Astrocyte of the spinal cord (primary cell): ENCODE results near the gene GABRR2.

Experiments used
- DNase-seq: peaks from one replicate; pipeline ENCODE4 v3.0.0; 2011; ENCODE audit warnings: low read depth, low spot score
- H3K4me3 ChIP-seq: 2 replicates; pipeline ENCODE4 v1.5.1; 2011; ENCODE audit warnings: low read depth, mild to moderate bottlenecking, low read length, moderate library complexity
- in situ Hi-C: cut with HindIII; loops from 2 replicates; pipeline ENCODE4 v1.10.0; 2017; ENCODE audit warnings: low sequenced_read_pairs
- TF ChIP-seq, protein P1 (sequence below): IDR thresholded peaks from 2 replicates; pipeline ENCODE4 v1.5.1; 2012; ENCODE audit warnings: low read depth, mild to moderate bottlenecking, low read length, inconsistent platforms

GABRR2 gene

DNA sequence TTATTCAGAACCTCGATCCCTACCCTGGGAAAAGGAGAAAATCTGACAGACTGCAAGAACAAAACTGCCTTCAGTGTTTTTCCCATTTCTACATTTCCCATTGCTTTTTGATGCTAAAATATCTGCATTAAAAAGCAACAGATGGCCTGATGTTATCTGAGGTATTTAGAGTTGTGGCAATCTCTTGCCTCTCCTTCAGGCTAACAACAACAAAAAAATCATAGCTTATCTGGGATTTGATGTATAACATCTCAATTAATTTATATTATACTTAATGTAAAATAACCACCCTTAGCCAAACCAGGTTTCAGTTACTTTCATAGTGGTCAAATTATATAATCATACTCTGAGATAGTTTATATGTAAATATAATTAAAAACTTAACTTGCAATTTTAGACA is 15.8 kb upstream of the GABRR2 start:
- in situ Hi-C loops: no loop called here
- TF ChIP-seq, protein P1, sequence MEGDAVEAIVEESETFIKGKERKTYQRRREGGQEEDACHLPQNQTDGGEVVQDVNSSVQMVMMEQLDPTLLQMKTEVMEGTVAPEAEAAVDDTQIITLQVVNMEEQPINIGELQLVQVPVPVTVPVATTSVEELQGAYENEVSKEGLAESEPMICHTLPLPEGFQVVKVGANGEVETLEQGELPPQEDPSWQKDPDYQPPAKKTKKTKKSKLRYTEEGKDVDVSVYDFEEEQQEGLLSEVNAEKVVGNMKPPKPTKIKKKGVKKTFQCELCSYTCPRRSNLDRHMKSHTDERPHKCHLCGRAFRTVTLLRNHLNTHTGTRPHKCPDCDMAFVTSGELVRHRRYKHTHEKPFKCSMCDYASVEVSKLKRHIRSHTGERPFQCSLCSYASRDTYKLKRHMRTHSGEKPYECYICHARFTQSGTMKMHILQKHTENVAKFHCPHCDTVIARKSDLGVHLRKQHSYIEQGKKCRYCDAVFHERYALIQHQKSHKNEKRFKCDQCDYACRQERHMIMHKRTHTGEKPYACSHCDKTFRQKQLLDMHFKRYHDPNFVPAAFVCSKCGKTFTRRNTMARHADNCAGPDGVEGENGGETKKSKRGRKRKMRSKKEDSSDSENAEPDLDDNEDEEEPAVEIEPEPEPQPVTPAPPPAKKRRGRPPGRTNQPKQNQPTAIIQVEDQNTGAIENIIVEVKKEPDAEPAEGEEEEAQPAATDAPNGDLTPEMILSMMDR: no peak
- H3K4me3 ChIP-seq: no peak overlapping the region
- no peak for DNase-seq

DNA sequence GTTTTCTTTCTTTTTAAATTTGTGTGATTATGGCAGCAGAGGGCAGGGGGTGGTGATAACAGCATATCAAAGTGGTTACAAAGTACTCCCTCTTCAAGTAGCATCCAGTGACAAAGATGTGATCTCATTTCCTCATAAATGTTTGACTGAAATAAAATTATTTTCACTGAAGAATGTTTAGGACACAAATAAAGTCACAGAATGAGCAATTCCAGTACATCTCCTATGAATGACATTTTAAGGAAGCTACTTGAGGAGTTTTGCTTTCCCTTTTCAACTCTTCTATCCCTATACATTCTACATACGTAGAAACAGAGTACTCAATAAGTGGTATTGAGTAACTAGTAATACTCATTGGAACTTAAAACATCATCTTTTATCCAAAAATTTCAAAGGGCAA is 13.9 kb upstream of the GABRR2 start:
- in situ Hi-C loops: no loop called here
- TF ChIP-seq, protein P1: no peak
- DNase-seq: no peak
- no peak overlapping the region for H3K4me3 ChIP-seq

DNA sequence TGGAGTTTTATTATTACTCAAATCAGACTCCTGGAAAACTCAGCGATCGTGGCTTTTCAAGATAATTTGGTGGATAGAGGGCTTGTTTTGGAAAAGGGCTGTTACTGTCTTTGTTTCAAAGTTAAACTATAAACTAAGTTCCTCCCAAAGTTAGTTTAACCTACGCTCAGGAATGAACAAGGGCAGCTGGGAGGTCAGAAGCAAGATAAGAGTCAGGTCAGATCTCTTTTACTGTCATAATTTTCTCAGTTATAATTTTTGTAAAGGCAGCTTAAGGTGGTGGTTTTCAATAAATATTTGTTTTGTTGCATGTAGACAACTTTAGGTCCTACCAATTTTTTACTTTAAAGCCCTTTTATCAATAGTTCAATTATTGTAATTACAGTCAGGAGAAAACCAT is 9.2 kb upstream of the GABRR2 start:
- no peak for DNase-seq
- H3K4me3 ChIP-seq: no peak overlapping the region
- in situ Hi-C loops: no loop called here
- TF ChIP-seq, protein P1: no peak

DNA sequence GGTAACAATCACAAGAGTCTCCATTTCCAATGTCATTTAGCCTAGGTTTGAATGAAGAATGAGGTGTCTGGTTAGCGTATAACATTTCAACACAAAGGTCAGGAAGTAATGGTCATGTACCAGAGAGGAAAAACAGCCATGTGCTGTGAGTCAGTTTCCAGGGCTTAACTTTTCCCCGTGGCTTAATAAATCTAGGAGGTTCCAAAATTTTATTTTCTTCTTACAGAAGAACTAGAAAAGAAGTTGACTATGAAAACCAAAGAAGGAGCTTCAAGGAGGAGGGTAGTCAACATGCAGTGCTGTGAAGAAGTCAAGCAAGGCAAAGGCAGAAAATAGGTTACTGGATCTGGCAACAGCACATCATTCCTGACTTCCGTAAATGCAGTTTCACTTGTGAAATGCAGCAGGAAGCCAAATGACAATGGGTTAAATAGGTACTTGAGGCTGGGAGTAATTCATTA is 8.4 kb upstream of the GABRR2 start:
- DNase-seq: peak; percentile 22
- in situ Hi-C loops: no loop called here
- TF ChIP-seq, protein P1: no peak
- no peak overlapping the region for H3K4me3 ChIP-seq

DNA sequence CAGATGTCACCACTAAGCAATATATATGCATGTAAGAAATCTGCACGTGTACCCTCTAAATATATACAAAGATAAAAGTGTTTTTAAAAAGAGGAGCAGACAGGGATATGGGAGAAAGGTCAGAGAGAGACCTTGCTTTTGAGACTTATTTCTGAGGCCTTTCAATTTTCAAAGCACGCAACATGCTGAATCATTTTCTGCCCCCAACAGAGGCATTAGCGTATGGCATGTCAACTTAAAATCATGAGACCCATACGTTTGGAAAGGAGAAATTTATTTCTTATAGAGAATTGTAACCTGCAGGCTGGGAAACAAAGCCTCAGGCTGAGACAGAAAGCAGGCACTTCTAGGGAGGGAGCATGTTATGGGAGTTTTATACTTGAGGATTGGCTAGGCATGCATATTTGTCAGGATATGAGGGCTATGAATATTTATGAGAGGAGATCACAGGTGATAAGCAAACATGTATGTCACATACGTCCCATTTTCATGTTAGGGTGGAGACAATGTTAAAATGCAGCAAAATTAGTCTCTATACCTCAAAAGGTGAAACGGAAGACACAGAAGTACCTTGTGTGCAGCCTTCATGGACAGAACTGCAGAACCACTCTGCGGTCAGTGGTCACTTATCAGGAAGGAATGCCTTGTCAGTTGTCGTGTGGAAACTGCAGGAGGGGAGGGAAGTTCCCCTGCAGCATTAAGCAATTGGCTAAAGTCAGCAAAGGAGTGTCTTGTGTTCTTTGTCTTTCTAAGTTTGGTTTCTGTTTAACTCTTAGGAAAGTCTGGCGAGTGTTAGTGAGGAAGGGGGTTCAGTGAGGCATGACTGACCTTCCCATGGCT is 6.3 kb upstream of the GABRR2 start:
- H3K4me3 ChIP-seq: no peak overlapping the region
- TF ChIP-seq, protein P1: no peak
- DNase-seq: no peak
- in situ Hi-C loops: no loop called here

DNA sequence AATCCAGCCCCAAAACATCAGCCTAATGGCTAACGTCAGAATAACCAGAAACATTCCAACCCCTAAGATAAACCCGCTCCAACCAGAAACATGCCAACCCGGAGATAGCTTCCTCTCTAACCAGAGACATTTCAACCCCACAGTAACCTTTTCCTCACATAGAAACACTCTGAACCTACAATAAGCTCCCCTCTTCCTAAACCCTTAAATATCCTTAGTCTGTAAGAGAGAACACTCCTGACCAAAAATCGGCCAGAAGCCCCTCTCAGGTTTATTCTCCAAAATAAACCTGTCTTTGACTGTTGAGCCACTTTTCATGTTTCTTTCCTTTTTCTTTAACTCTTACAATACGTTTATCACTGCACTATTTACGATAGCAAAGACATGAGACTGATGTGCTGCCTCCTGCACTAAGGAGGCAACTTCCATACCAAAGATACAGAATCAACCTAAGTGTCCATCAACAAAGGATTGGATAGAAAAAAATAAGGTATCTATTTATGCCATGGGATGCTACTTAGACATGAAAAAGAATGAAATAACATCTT is 5.0 kb upstream of the GABRR2 start:
- TF ChIP-seq, protein P1: no peak
- in situ Hi-C loops: no loop called here
- H3K4me3 ChIP-seq: no peak overlapping the region
- DNase-seq: no peak
